Left kidney (tissue), 8 donors: ENCODE measurements around the gene HOXD10. TPM values are rescaled to one million over a fixed set of nuclear protein-coding genes. Genes with fewer than 3 reads are reported as not detected.

Experiments used
- DNase-seq: peaks from one replicate; pipeline ENCODE4 v3.0.0-alpha.2; 2013
- long read RNA-seq, 8 donors: transcript quantifications; one replicate each; lab custom pipeline, GENCODE V29; 2026
- polyA plus RNA-seq: library from polyadenylated mRNA; unstranded; fragments of 120-200 nt; gene quantifications from one replicate; pipeline ENCODE4 v1.2.1, GENCODE V29; 2013; ENCODE audit not compliant: insufficient read length

The HOXD10 gene
- polyA plus RNA-seq, result 220 TPM
- long read RNA-seq, donor 1, transcript HOXD10-201 (2 exons, 1,989 nt), result major isoform, 18 of 20 reads
- long read RNA-seq, donor 1, partial matches to known transcripts, result 0 of 20 reads
- long read RNA-seq, donor 1, other reads (novel, unspliced or antisense), result 0 of 20 reads
- long read RNA-seq, donor 2, transcript HOXD10-201 (2 exons, 1,989 nt), result major isoform, 18 of 20 reads
- long read RNA-seq, donor 2, partial matches to known transcripts, result 0 of 20 reads
- long read RNA-seq, donor 2, other reads (novel, unspliced or antisense), result 0 of 20 reads
- long read RNA-seq, donor 3, transcript HOXD10-201 (2 exons, 1,989 nt), result major isoform, 10 of 11 reads
- long read RNA-seq, donor 3, partial matches to known transcripts, result 0 of 11 reads
- long read RNA-seq, donor 3, other reads (novel, unspliced or antisense), result 0 of 11 reads
- long read RNA-seq, donor 4, partial matches to known transcripts, result 0 of 2 reads
- long read RNA-seq, donor 4, other reads (novel, unspliced or antisense), result 0 of 2 reads
- long read RNA-seq, donor 5, transcript HOXD10-202 (2 exons, 1,010 nt), result minor isoform, 6 of 24 reads
- long read RNA-seq, donor 5, transcript HOXD10-201 (2 exons, 1,989 nt), result major isoform, 18 of 24 reads
- long read RNA-seq, donor 5, partial matches to known transcripts, result 0 of 24 reads
- long read RNA-seq, donor 5, other reads (novel, unspliced or antisense), result 0 of 24 reads
- long read RNA-seq, donor 6, transcript HOXD10-201 (2 exons, 1,989 nt), result major isoform, 11 of 56 reads
- long read RNA-seq, donor 6, transcript HOXD10-202 (2 exons, 1,010 nt), result minor isoform, 8 of 56 reads
- long read RNA-seq, donor 6, partial matches to known transcripts, result 37 of 56 reads
- long read RNA-seq, donor 6, other reads (novel, unspliced or antisense), result 0 of 56 reads
- long read RNA-seq, donor 7, transcript HOXD10-202 (2 exons, 1,010 nt), result minor isoform, 5 of 29 reads
- long read RNA-seq, donor 7, transcript HOXD10-201 (2 exons, 1,989 nt), result major isoform, 23 of 29 reads
- long read RNA-seq, donor 7, partial matches to known transcripts, result 0 of 29 reads
- long read RNA-seq, donor 7, other reads (novel, unspliced or antisense), result 0 of 29 reads
- long read RNA-seq, donor 8, transcript HOXD10-201 (2 exons, 1,989 nt), result major isoform, 6 of 7 reads
- long read RNA-seq, donor 8, partial matches to known transcripts, result 0 of 7 reads
- long read RNA-seq, donor 8, other reads (novel, unspliced or antisense), result 0 of 7 reads

- no peak for DNase-seq
These were observed at the start of gene HOXD10 for GRCh38 chr2:176115883-176116813. Gene HOXD10, plus strand, starts transcription at chr2:176116778. Its CDS starts 56 bp downstream, at chr2:176116834.

DNA sequence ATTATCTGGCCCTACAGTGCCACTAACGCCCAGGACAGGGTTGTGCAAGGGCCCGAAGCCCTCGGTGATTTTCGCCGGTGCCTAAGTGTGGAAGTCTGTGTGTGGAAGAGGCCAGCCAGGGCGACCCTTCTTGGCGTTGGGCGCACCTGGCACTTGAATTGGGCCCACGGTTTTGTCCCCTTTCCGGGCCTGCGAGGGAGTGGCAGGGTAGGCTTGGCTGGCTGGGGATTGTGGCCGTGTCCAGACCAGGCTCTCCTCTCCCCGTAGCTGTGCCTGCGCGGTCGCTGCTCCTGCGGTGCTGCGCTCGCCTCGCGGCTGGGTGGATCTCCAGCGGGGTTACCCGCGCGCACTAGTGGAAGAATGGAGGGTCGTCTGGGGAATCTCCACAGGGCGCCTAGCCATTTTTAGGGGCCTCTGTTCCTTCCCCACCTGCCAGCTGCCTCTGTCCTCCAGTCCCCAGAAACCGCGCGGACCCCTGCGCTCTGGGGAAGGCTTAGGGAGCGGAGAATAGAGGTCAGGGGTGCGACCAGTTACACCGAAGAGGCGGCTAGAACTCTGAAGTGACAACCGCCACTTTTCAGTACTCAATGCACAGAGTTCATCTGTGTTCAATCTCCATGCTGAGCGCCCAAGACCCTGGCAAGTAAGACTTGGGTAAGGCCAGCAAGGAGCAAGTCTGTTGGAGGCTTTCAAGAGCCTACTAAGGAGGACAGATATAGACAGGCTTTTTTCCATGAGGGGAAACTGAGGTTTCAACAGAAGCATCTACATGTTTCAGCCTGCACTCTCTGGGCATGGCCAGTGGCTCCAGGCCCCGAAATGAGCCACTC, 48.8 kb upstream of the HOXD10 start:
- no peak for DNase-seq

GRCh38 chr2:176068419-176068832, 48.2 kb upstream of the HOXD10 start:
- DNase-seq, result peak; percentile 31

DNA sequence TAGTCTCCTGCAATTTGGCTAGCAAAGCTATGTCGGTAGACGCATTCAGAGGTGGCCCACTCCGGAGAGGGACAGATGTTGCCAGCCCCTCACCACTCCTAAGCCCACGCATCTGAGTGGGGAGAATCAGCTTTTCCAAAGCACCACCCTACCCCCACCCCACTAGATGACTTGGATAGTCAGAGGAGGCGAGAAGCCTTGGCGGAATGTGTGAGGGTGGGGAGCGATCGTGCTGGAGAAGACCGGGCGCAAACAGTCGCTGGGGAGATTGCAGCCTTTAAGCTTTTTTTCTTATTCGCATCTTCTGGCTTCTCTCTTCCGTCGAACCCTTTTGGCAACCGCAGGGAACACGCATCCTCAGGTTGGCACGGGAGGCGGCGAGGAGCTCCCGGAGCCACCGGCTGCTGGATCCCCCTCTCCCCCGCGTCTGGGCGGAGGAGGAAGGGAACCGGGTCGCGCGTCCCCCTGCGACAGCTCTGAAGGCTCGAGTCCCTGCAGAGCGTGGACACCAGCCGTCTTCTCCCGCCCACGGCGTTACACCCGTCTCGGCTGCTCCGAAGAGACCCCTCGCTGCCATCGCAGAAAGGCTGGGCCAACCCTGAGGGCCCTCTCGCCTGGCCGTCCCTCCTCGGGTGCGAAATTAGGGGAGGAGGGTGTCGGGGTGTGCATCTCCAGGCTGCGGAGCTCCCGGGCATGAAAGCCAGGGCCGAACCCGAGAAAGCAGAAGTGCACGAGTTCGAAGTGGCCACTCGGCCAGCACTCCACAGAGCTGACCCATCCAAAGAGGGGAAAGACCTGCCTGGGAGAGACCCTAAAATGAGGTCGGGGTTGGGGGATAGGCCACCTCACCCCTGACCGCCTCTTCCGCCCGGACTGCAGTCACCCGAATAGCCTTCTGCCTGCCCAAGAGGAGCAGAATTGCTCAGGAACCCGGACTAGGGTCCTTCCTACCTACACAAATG, 45.0 kb upstream of the HOXD10 start:
- peak; percentile 17 for DNase-seq

DNA sequence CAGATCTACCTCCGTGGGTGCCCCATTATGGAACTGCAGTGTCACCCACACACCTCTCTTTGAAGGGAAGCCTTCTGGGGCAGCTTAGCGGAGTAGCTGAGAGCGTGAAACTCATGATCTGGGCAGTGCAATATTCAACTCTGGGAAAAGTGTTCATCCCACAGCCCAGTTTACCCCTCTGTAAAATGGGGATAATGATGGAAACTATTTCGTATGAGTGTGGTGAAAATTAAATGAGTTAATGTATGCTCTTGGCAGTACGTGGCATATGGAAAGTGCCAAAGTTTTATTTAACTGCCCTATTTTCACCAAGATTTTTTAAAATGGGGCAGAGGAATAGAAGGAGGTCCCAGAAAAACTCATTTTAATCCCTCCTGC, 44.3 kb upstream of the HOXD10 start:
- no peak for DNase-seq

DNA sequence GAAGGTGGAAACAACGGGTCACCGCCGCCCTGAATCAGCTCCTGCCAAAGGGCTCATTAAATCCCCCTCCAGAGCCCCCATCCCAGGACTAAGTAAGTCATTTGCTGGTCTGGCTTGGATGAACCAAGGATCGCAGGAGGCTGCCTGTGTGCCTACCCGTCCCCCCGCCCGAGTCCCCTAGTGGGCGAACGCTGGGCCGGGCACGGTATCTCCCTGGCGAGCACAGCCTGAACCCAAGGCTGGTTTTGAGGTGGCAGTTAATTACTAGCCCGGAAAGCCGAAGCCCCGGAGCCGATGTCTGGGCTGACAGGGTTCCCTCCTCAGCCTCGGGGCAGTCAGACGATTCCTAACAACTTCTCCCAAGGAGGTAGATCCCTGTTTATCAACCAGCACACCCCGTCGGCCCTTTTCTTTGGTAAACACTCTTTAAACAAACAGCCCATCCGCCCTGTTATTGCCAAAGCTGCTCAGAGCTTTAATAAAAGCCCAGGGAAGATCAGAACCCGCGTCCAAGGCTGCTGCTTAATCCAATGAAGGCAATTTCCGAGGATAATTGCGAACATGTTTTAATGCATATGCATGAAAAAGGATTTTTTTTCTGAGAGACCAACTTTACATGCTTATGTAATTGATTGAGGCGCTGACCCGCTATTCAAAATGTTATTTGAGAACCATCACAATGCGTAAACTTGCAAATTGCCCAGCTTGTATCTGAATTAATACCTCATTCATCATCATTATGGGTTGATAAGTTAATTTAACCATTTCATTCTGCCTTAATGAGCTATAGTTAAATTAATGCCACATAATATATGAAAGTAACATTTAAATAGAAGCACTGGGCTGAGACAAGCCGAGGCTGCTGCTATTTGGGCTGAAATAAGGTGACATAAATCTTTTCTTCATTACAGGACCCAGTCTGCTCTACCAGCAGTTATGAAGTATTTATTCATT, 43.4 kb upstream of the HOXD10 start:
- DNase-seq, result no peak

DNA sequence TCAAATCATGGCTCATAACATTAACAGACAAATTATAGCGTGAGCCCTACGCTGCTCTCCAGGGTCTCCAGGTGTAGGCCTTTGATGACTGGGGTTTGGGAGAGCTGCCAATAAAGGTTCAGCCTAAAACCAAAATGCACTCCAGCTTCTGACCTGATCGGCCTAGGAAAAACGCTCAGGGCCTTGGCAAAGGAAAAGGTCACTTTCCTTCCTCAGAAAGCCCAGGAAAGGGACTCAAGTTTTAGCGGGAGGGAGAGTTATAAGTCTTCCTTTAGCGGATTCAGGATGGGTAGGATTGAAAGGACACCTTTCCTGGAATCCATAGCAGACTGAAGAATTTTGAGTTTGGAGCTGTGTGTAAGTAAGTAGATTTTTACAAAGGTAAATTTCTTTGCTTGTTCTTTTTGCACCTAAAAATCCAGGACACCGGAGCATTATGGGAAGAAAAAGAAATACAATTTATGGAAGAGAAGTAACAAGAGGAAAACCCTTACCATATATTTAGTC, 41.6 kb upstream of the HOXD10 start:
- DNase-seq, result no peak

- DNase-seq, result peak; percentile 48
These were observed 41.1 kb upstream of the HOXD10 start for GRCh38 chr2:176075481-176075880.

GRCh38 chr2:176076063-176076462, 40.5 kb upstream of the HOXD10 start:
- DNase-seq, result no peak

DNA sequence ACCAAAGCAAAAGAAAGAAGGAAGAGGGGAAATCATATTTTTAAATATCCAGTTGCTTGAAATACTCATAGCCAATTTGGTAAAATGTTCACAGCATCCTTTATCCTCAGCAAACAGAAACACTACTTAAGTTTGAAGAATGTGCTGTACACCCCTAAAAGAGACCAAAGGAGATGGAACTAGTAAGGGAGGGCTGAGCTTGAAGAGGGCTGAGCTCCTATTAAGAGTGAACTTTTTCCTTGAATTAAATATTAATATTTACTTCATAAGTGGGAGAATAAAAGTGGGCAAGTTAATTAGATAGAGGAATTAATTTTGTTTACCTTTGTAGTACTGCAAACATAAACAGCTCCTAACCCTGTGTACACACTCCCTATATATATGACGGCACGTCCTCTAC, 39.8 kb upstream of the HOXD10 start:
- DNase-seq, result peak; percentile 19

DNA sequence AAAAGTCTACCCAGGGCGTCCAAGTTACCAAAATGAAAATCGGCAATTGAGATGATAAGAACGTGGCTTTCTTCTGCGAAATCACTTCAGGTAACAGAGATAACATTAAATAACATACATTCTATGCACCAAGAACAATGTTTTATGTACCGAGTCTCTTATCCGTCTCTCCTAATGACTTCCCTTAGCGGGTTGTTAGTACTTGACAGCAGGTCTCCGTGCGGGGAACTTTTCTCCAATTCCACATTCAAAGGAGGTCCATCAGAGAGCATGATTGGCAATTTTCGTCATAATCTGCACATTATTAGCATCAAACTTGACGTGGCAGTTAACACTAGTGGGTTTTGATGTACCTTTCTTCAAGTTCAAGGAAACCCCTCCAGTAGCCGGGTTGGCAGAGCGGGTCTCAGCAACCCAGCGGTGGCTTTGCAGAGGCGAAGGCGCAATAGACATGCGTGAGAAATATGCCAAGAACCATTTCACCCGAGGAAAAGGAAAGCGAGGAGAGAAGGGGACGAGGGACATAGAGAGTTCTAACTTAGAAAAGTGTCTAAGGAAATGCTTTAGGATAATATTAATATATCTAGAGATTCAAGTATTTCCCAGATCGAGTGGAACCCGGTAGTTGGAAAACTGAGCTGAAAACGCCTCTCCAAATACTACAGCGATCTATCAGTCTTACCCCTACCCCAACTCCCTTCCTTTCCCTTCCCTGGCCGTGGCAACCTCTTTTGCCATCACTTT, 37.9 kb upstream of the HOXD10 start:
- DNase-seq, result peak; percentile 27

DNA sequence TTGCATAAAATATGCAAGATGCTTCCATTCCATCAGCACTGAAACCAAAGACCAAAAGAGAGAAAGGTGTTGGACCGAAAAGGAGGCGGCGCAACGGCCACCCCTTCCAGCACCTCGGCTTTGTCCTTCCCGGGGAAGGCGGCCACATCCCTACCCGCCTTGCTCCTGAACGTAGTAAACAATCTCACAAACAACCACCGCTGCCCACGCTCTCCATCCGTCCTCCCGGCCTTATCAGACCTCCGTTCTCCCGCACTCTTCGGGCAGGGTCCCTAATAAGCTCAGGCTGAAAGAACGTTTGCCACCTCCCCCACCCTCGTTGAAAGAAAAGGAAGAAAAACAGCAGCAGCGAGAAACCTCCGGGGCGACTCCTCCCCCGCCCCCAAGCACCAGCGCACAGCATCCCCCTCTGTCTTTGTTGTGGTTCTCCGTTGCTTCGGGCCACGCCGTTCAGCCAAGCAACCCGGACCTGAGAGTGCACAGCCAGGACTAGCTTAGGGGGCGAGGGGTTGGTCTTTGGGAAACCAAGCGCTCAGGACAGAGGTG, 37.2 kb upstream of the HOXD10 start:
- DNase-seq, result no peak

DNA sequence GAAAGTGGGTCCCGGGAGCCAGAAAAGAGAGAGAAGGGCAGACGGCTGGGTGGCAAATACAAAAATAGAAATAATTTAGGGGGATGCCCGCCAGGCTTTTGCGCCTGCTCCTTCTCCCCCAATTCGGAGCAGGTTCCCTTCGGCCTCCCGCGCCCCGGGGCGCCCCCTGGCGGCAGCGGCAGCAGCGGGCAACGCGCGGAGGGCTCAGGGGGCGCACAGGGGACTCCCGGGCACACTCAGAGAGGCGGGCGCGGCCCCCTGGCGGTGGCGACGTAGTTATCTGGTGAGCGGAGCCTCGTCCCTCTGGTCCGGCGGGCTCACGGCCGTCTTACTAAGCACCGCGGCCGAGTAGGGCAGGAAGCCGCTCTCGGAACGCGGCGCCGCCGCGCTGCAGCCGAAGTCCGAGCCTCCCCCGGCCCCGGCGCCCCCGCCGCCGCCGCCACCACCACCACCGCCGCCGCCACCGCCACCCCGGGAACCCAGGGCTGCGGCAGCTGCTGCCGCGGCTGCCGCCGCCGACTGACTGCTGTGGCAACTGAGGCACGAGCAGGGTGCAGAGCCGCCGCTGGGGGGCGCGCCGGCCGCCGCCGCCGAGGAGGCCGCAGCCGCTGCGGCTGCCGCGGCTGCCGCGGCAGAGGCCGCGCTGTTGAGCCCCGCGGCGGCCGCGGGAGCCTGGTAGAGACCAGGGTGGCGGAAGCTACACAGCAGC, 36.6 kb upstream of the HOXD10 start:
- peak; percentile 48 for DNase-seq

- peak; percentile 30 for DNase-seq
These were observed 35.8 kb upstream of the HOXD10 start for GRCh38 chr2:176080540-176081375.

- DNase-seq, result peak; percentile 46
These were observed 35.2 kb upstream of the HOXD10 start for GRCh38 chr2:176081376-176081836.
